SIG-M5 treated with dmso at 0.1 percent for 504 hours (cell line): Measurements from ENCODE around the gene TAF11L2.
"Not testable (repeated sequence)": the region's sequence is repeated elsewhere in the genome, so short reads cannot be mapped to it uniquely, and the experiment has no call there.

ENCODE experiments used
- DNase-seq: peaks from one replicate; lab custom pipeline; 2025; ENCODE audit not compliant: unreplicated experiment; lab: John Stamatoyannopoulos, UW

TAF11L2 gene

DNA sequence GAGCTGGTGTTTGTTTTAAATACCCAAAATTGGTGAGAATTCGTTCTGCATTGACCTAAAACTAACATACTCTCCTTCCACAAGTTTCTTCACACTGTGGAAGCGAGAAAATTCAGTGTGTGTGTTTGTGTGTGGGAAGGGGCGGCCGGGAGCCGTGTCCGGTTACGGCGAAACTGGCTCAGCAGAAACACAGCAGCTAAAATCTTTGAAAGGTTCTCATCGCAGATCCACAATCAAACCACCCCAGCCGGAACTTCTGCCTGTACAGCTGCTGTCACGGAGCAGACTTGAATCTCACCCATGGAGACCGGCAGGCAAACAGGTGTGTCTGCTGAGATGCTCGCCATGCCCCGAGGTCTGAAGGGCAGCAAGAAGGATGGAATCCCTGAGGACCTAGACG lies 26.9 kb downstream of the TAF11L2 start, which contains the start of gene TAF11L5:
TSS of gene TAF11L5 (plus strand) at position 301 of the 400 bp plus-strand sequence.
- not testable (repeated sequence) for DNase-seq

DNA sequence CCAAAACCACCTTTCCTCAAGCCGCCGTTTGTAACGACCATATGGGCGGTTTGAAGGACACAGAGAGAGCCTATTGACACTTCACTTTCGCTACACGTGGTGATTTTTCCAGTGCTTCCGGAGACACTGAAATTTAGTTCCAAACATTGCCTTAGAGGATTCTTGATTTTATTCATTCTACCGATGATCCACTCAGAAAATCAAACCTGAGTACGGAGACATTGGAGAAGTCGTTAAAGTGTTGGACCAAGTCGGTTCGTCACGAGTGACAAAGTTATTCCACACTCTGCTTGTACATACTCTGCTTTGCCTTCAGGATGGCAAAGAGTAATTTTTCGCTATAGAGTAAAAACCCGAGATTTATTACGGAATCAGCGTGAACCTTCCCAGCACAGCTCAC lies 28.5 kb downstream of the TAF11L2 start:
- DNase-seq, result not testable (repeated sequence)

DNA sequence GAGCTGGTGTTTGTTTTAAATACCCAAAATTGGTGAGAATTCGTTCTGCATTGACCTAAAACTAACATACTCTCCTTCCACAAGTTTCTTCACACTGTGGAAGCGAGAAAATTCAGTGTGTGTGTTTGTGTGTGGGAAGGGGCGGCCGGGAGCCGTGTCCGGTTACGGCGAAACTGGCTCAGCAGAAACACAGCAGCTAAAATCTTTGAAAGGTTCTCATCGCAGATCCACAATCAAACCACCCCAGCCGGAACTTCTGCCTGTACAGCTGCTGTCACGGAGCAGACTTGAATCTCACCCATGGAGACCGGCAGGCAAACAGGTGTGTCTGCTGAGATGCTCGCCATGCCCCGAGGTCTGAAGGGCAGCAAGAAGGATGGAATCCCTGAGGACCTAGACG lies 30.3 kb downstream of the TAF11L2 start, which contains the start of gene TAF11L6:
TSS of gene TAF11L6 (plus strand) at position 301 of the 400 bp plus-strand sequence.
- DNase-seq, result not testable (repeated sequence)
